Neutrophil (primary cell): Measurements from ENCODE around the gene AAK1.

ENCODE experiments used
- H3K27ac ChIP-seq: fragments of 200-600 bp; sonication (generic); 2 replicates; pipeline ENCODE4 v1.5.1; 2016; ENCODE audit warnings: mild to moderate bottlenecking, moderate library complexity
- H3K27me3 ChIP-seq: fragments of 200-600 bp; sonication (generic); 2 replicates; pipeline ENCODE4 v1.6.0; 2016; ENCODE audit warnings: mild to moderate bottlenecking
- H3K36me3 ChIP-seq: fragments of 200-600 bp; sonication (generic); 2 replicates; pipeline ENCODE4 v1.5.1; 2017
- H3K4me1 ChIP-seq, 2 experiments: fragments of 200-600 bp in 1 of 2; sonication (generic) in 1 of 2; 1 replicate in 1 of 2; 2 replicates in 1 of 2; pipeline versions ENCODE4 v1.5.1 to v1.6.1; 2013 to 2016; ENCODE audit warnings: low read depth in 1 of 2, low read length in 1 of 2, mild to moderate bottlenecking in 1 of 2, moderate library complexity in 1 of 2; ENCODE audit not compliant: control insufficient read depth in 1 of 2, insufficient read depth in 1 of 2
- H3K4me3 ChIP-seq, 2 experiments: fragments of 200-600 bp in 1 of 2; sonication (generic) in 1 of 2; 1 replicate in 1 of 2; 2 replicates in 1 of 2; pipeline ENCODE4 v1.5.1; 2013 to 2016; ENCODE audit warnings: low read depth in 1 of 2, low read length in 1 of 2, mild to moderate bottlenecking in 1 of 2, moderate library complexity in 1 of 2
- H3K9me3 ChIP-seq: fragments of 200-600 bp; sonication (generic); 2 replicates; pipeline ENCODE4 v1.5.1; 2016
- TF ChIP-seq, protein P1 (sequence below): fragments of 200-600 bp; sonication (generic); IDR thresholded peaks from 2 replicates; pipeline ENCODE4 v1.5.1; 2016; ENCODE audit warnings: antibody characterized with exemption

Gene AAK1

DNA sequence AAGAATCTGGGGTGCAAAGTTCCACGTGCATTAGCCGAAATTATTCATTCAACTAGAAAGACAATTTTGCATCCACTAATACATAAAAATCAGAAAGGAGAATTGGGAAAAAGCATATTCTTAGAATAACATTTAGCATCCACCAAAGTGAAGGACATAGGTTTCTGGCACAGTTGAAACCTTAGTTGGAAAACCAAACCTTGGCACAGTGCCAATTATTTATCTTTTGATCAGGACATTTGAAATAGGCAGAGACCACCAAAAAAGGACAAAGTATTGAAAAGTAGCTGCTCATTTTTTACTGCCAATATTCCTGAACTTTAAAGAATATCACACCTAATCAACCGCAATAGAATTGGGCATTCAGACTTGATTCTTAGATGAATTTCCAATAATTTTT is 180.8 kb downstream of the AAK1 start:
- Histone ChIP-seq H3K36me3 (peaks cover 29% of the 10 kb centered on the region), H3K27ac (no peak overlapping the region), H3K4me1 (no peaks in the 10 kb centered on the region), H3K4me3 (no peak overlapping the region), H3K27me3 (no peaks in the 10 kb centered on the region), H3K9me3 (no peaks in the 10 kb centered on the region)
- TF ChIP-seq, protein P1, sequence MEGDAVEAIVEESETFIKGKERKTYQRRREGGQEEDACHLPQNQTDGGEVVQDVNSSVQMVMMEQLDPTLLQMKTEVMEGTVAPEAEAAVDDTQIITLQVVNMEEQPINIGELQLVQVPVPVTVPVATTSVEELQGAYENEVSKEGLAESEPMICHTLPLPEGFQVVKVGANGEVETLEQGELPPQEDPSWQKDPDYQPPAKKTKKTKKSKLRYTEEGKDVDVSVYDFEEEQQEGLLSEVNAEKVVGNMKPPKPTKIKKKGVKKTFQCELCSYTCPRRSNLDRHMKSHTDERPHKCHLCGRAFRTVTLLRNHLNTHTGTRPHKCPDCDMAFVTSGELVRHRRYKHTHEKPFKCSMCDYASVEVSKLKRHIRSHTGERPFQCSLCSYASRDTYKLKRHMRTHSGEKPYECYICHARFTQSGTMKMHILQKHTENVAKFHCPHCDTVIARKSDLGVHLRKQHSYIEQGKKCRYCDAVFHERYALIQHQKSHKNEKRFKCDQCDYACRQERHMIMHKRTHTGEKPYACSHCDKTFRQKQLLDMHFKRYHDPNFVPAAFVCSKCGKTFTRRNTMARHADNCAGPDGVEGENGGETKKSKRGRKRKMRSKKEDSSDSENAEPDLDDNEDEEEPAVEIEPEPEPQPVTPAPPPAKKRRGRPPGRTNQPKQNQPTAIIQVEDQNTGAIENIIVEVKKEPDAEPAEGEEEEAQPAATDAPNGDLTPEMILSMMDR, result no peak

DNA sequence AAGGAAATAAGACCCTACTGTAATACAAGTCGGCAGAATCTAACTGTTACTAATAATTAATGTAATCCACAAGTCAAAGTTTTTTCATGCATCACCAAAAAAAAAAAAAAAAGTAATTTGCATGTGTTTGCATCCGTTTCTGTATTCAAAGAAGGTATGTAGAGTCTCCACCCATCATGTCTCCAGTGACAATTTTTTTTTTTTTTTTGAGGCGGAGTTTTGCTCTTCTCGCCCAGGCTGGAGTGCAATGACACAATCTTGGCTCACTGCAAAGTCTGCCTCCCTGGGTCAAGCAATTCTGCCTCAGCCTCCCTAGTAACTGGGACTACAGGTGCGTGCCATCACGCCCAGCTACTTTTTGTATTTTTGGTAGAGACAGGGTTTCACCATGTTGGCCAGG is 182.1 kb downstream of the AAK1 start:
- Histone ChIP-seq H3K9me3 (no peaks in the 10 kb centered on the region), H3K4me1 (no peaks in the 10 kb centered on the region), H3K4me3 (no peak overlapping the region), H3K36me3 (peaks cover 28% of the 10 kb centered on the region), H3K27me3 (no peaks in the 10 kb centered on the region), H3K27ac (no peak overlapping the region)
- TF ChIP-seq, protein P1, result no peak

DNA sequence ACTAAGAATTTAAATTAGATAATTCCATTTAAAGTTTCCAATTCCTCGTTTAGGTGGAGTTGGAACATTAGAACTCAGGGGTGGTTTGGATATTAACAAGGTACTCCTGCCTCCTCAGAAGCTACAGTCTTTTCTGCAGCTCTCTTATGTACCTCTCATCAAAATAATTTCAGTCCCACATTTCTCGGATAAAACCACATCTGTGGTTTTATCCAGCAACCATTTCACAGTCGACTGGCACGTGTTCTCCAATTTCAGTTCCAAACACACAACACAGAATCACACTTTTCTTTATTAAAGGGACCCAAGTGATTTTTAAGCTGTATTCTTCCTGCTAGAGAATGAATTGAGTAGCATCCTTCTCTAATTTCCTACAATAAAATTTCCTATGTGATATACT is 183.6 kb downstream of the AAK1 start:
- Histone ChIP-seq H3K36me3 (peaks cover 13% of the 10 kb centered on the region), H3K9me3 (no peaks in the 10 kb centered on the region), H3K4me3 (no peak overlapping the region), H3K27ac (no peak overlapping the region), H3K27me3 (no peaks in the 10 kb centered on the region), H3K4me1 (no peaks in the 10 kb centered on the region)
- TF ChIP-seq, protein P1, result no peak

DNA sequence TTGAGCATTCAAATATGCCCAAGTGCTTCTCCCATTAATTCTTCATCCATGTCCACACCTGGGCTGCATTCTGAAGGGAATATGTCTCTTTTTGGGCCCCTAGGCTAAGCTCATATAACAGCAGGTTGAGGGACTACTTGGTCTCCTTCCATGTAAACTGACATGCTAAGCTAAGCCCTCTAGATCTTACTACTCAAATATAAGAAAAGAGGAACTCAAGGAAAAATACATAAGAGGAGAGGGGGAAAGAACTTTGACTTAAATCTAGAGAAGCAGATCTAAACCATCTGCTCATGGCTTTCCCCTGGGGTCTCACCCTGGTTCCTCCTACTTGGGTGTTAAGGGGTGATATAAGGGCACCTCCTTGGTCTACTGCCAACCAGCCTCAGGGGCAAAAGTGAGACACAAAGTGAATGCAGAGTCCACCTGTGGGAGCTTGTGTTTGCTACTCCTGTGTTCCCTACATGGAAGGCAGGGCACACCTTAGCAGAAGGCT is 186.5 kb downstream of the AAK1 start:
- no peaks in the 10 kb centered on the region for H3K27me3 ChIP-seq

DNA sequence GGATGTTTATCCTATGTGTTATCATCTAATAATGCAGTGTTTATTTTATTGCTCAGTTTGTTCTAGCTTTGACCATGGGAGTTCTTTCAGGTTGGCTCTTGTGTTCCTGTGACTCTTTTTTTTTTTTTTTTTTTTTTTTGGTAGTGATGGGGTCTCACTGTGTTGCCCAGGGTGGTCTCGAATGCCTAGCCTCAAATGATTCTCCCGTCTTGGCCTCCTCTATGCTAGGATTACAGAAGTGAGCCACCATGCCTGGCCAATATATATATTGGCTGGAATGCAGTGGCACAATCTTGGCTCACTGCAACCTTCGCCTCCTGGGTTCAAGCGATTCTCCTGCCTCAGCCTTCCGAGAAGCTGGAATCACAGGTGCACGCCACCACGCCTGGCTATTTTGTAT is 187.4 kb downstream of the AAK1 start:
- Histone ChIP-seq H3K4me1 (peaks cover 21 to 22% of the 10 kb centered on the region in 2 experiments), H3K9me3 (no peaks in the 10 kb centered on the region), H3K36me3 (peaks cover 8% of the 10 kb centered on the region), H3K27ac (no peak overlapping the region), H3K4me3 (no peak overlapping the region), H3K27me3 (no peaks in the 10 kb centered on the region)
- TF ChIP-seq, protein P1, result no peak

More for the DNA sequence above, 186.5 kb downstream of the AAK1 start:
- TF ChIP-seq, protein P1, result no peak
- no peak overlapping the region for H3K4me3 ChIP-seq
- H3K4me1 ChIP-seq, result peaks cover 19% of the 10 kb centered on the region in 2 experiments
- no peak overlapping the region for H3K27ac ChIP-seq
- H3K36me3 ChIP-seq, result peaks cover 8% of the 10 kb centered on the region
- H3K9me3 ChIP-seq, result no peaks in the 10 kb centered on the region

DNA sequence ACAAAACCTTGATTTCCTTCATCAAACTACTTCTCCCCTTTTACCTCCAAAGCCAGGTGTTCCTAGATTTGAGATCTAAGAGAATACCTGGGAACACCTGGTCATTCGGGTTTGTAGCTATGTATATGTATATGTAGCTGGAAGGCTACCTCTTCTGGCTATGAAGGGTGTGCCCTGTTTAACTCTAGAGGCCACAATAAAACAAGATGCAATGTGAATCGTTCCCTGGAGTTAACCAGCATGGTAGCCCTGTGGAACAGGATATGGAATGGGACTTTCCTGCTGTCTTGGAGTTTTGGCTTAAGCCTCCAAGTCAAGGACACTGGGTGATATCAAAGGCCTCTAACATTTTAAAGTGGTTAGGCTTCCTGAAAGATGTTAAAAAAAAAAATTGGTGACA is 188.6 kb downstream of the AAK1 start:
- Histone ChIP-seq H3K4me3 (no peak overlapping the region), H3K4me1 (peaks cover 21 to 22% of the 10 kb centered on the region in 2 experiments), H3K9me3 (no peaks in the 10 kb centered on the region), H3K36me3 (no peaks in the 10 kb centered on the region), H3K27me3 (no peaks in the 10 kb centered on the region), H3K27ac (no peak overlapping the region)
- TF ChIP-seq, protein P1, result no peak
